ENCODE measurements around the gene FAP. TPM values are rescaled to one million over a fixed set of nuclear protein-coding genes. Genes with fewer than 3 reads are reported as not detected.

FAP gene
- total and polyA plus RNA-seq, 3 donors from 2014 or later, result 1.2 to 5.6 (median 2.6) TPM

DNA sequence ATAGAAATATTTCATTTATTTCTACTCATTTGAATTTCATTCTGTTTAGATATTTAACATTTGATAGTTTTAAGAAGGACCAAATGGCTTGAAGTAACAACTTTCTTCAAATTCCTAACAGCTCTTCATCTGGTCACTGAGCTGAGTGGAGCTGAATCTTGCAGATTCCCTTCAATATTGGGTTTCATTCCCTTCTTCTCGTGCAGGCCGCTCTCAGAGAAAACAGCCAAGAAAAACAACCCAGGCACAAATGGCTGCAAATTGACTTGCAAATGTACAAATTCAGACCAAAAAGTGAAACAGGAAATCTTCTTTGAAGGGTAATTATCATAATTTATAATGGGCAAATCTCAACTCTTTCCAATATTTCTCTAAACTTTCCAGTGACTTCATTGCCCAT lies 60.9 kb downstream of the FAP start:
- H3K4me3 ChIP-seq, result no peak overlapping the region

DNA sequence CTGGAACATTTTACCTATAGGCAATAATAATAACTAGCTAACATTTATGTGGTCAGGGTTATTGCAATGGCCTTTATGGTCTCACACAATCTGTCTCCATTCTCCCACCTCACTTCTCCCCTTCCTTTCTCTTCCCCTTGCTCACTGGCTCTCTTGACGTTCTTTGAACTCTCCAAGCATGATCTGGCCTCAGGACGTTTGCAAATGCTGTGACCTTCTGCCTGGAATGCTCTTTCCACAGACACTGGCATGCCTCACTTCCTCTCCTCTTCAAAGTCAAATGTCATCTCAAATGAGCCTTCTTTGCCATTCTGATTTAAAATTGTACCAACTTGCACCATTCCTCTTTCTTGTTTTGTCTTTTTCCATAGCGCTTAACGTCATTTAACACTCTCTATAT lies 65.9 kb downstream of the FAP start:
- Histone ChIP-seq H3K4me3 (no peak overlapping the region), H3K27ac (no peak overlapping the region), H3K36me3 (ENCODE audit: low read depth, missing control alignments) (no peaks in the 10 kb centered on the region), H3K4me1 (no peaks in the 10 kb centered on the region), H3K9me3 (no peaks in the 10 kb centered on the region), H3K27me3 (no peaks in the 10 kb centered on the region)
- TF ChIP-seq POLR2A (IDR thresholded peaks at IDR 0.05), result no peak
- TF ChIP-seq, protein P1, sequence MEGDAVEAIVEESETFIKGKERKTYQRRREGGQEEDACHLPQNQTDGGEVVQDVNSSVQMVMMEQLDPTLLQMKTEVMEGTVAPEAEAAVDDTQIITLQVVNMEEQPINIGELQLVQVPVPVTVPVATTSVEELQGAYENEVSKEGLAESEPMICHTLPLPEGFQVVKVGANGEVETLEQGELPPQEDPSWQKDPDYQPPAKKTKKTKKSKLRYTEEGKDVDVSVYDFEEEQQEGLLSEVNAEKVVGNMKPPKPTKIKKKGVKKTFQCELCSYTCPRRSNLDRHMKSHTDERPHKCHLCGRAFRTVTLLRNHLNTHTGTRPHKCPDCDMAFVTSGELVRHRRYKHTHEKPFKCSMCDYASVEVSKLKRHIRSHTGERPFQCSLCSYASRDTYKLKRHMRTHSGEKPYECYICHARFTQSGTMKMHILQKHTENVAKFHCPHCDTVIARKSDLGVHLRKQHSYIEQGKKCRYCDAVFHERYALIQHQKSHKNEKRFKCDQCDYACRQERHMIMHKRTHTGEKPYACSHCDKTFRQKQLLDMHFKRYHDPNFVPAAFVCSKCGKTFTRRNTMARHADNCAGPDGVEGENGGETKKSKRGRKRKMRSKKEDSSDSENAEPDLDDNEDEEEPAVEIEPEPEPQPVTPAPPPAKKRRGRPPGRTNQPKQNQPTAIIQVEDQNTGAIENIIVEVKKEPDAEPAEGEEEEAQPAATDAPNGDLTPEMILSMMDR (IDR thresholded peaks at IDR 0.05), result no peak
- WGBS, 2 donors, result 75 to 82% methylated on average over 4 of the region's 4 CpGs
- intact Hi-C loops (cut with DNase I; ENCODE audit: low total_unique reads), result no loop called here
- DNase-seq, result no peak

More for the DNA sequence above, 60.9 kb downstream of the FAP start:
- no peaks in the 10 kb centered on the region for H3K27me3 ChIP-seq
- no peaks in the 10 kb centered on the region for H3K9me3 ChIP-seq
- intact Hi-C loops (cut with DNase I; ENCODE audit: low total_unique reads), result no loop called here
- no peak for TF ChIP-seq POLR2A (IDR thresholded peaks at IDR 0.05)
- TF ChIP-seq, protein P1 (IDR thresholded peaks at IDR 0.05), result no peak
- no peak for DNase-seq
- 62 to 71% methylated on average over 2 of the region's 2 CpGs for WGBS, 2 donors
- H3K4me1 ChIP-seq, result no peaks in the 10 kb centered on the region
- no peak overlapping the region for H3K27ac ChIP-seq
- no peaks in the 10 kb centered on the region for H3K36me3 ChIP-seq (ENCODE audit: low read depth, missing control alignments)

DNA sequence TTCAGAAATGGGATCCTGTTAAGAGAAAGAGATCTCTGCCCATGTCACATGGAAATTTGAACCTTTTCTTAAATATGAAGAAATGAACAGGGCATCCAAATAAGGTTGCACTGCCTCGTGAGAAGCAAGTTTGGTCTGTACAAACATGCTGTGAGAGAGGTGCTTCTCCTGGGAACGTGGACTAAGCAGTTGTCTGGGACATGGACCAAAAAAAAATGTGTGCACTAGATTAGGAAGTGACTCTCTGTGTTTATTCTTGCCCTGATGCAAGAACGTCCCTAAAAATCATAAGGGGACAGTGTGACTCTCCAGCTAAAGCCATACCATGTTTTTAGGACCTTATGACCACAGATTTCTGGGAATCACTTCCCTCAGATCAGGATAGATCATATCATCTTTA lies 67.5 kb downstream of the FAP start:
- H3K27me3 ChIP-seq, result no peaks in the 10 kb centered on the region
- H3K9me3 ChIP-seq, result no peaks in the 10 kb centered on the region
- H3K4me1 ChIP-seq, result no peaks in the 10 kb centered on the region
- H3K36me3 ChIP-seq (ENCODE audit: low read depth, missing control alignments), result no peaks in the 10 kb centered on the region
- WGBS, 2 donors, result 44 to 54% methylated on average over 3 of the region's 3 CpGs
- DNase-seq, result no peak
- no peak overlapping the region for H3K4me3 ChIP-seq
- no peak for TF ChIP-seq POLR2A (IDR thresholded peaks at IDR 0.05)
- TF ChIP-seq, protein P1 (IDR thresholded peaks at IDR 0.05), result no peak
- intact Hi-C loops (cut with DNase I; ENCODE audit: low total_unique reads), result no loop called here
- H3K27ac ChIP-seq, result no peak overlapping the region

DNA sequence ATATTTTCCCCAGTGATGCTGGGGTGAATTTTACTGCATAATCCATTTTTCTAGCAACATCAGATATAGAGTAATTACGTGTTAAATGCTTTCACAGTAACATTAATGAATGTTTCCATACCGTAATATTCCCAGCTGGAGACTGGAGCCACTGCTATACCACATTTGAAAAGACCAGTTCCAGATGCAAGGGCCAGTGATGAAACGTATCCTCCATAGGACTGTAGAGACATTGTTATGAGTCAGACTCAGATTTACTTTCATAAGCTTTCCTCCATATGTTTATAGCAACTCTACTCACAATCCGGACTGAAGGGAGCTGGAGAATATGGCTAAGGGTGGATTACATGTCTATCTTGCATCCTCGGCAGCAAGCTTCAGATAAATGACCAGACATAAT lies 68.5 kb downstream of the FAP start:
- Histone ChIP-seq H3K27me3 (no peaks in the 10 kb centered on the region), H3K4me3 (no peak overlapping the region), H3K27ac (no peak overlapping the region), H3K36me3 (ENCODE audit: low read depth, missing control alignments) (no peaks in the 10 kb centered on the region), H3K4me1 (no peaks in the 10 kb centered on the region), H3K9me3 (no peaks in the 10 kb centered on the region)
- intact Hi-C loops (cut with DNase I; ENCODE audit: low total_unique reads), result no loop called here
- 94 to 96% methylated on average over 5 of the region's 5 CpGs for WGBS, 2 donors
- TF ChIP-seq, protein P1 (IDR thresholded peaks at IDR 0.05), result no peak
- TF ChIP-seq POLR2A (IDR thresholded peaks at IDR 0.05), result no peak
- DNase-seq, result no peak

DNA sequence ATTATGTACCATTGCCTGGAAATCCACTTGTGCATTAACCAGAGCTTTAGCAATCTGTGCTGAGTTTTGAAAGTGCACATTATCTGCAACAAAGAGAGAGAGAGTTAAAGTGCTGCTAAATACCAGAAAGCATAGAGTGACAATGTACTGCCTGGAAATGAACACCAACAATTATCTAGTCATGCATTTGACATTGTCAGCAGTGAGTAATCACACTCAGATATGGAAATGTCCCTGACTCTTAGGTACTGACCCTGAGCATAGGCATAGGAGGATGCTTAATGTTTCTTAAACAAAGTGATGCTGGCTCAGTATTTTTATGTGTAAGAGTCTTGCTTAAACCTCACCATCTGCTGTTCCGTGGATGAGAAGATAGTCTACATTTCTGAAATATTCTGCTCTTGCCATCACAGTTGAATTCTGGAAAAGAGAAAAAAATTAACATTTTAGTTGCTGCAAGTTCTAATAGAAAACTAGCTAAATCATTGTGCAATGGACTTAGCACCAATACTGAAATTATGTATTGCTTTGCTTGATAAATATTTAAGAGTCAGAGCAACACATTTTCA lies 70.4 kb downstream of the FAP start:
- no peak for TF ChIP-seq POLR2A (IDR thresholded peaks at IDR 0.05)
- TF ChIP-seq, protein P1 (IDR thresholded peaks at IDR 0.05), result no peak
- Histone ChIP-seq H3K36me3 (ENCODE audit: low read depth, missing control alignments) (no peaks in the 10 kb centered on the region), H3K4me1 (no peaks in the 10 kb centered on the region), H3K27ac (no peak overlapping the region), H3K4me3 (no peak overlapping the region), H3K9me3 (no peaks in the 10 kb centered on the region), H3K27me3 (no peaks in the 10 kb centered on the region)
- no peak for DNase-seq
- WGBS, 2 donors, result 76 to 90% methylated on average over 1 of the region's 1 CpG
- intact Hi-C loops (cut with DNase I; ENCODE audit: low total_unique reads), result no loop called here

Measured in testis (tissue), 3 donors.